HEK293T (cell line): Measurements from ENCODE around the gene HSPA1A.
A peak's percentile ranks its signal among the peaks of the same experiment; 100 is the strongest.
"Not testable (repeated sequence)": the region's sequence is repeated elsewhere in the genome, so short reads cannot be mapped to it uniquely, and the experiment has no call there.

Experiments used
- CTCF ChIA-PET: fragments of 350-600 bp; formaldehyde crosslinking; extraction: SDS; loops from one replicate; lab custom pipeline; 2021; ENCODE audit warnings: antibody characterized with exemption, inconsistent platforms; lab: Yijun Ruan, JAX
- POLR2A ChIA-PET: fragments of 350-600 bp; formaldehyde crosslinking; extraction: SDS; loops from one replicate; lab custom pipeline; 2020; ENCODE audit warnings: antibody characterized with exemption, inconsistent platforms; lab: Yijun Ruan, JAX
- DNase-seq: peaks from one replicate; pipeline ENCODE4 v3.0.0; 2012; ENCODE audit warnings: mixed read lengths; ENCODE audit errors: extremely low spot score
- ARNT ChIP-seq: fragments of 450-650 bp; IDR thresholded peaks from 2 replicates; pipeline ENCODE4 v1.6.1; 2017; ENCODE audit warnings: mild to moderate bottlenecking
- BHLHE40 ChIP-seq: fragments of 450-650 bp; IDR thresholded peaks from 2 replicates; pipeline ENCODE4 v1.6.1; 2016; ENCODE audit warnings: mild to moderate bottlenecking, moderate library complexity, borderline replicate concordance
- CTBP1 ChIP-seq: fragments of 450-650 bp; IDR thresholded peaks from 2 replicates; pipeline ENCODE4 v1.6.1; 2016; ENCODE audit warnings: borderline replicate concordance
- ELF4 ChIP-seq: fragments of 450-650 bp; IDR thresholded peaks from 2 replicates; pipeline ENCODE4 v1.6.1; 2017; ENCODE audit warnings: antibody characterized with exemption
- FOXA1 ChIP-seq: fragments of 450-650 bp; IDR thresholded peaks from 2 replicates; pipeline ENCODE4 v1.6.1; 2016; ENCODE audit warnings: mild to moderate bottlenecking
- FOXK2 ChIP-seq: fragments of 450-650 bp; IDR thresholded peaks from 2 replicates; pipeline ENCODE4 v1.6.1; 2016; ENCODE audit warnings: mild to moderate bottlenecking
- FOXM1 ChIP-seq: fragments of 450-650 bp; IDR thresholded peaks from 2 replicates; pipeline ENCODE4 v1.6.1; 2017; ENCODE audit warnings: mild to moderate bottlenecking, borderline replicate concordance
- HDGF ChIP-seq: fragments of 450-650 bp; IDR thresholded peaks from 2 replicates; pipeline ENCODE4 v1.6.1; 2017; ENCODE audit warnings: antibody characterized with exemption, borderline replicate concordance
- L3MBTL2 ChIP-seq: fragments of 450-650 bp; conservative IDR thresholded peaks from 2 replicates; pipeline ENCODE4 v1.6.1; 2016; ENCODE audit warnings: mild to moderate bottlenecking
- LEF1 ChIP-seq: fragments of 450-650 bp; IDR thresholded peaks from 2 replicates; pipeline ENCODE4 v1.6.1; 2017; ENCODE audit warnings: mild to moderate bottlenecking, borderline replicate concordance
- NFRKB ChIP-seq: fragments of 450-650 bp; IDR thresholded peaks from 2 replicates; pipeline ENCODE4 v1.6.1; 2016; ENCODE audit warnings: mild to moderate bottlenecking, moderate library complexity
- PKNOX1 ChIP-seq: fragments of 450-650 bp; IDR thresholded peaks from 2 replicates; pipeline ENCODE4 v1.6.1; 2016
- SP1 ChIP-seq: fragments of 450-650 bp; IDR thresholded peaks from 2 replicates; pipeline ENCODE4 v1.6.1; 2017
- SUZ12 ChIP-seq: fragments of 450-650 bp; IDR thresholded peaks from 2 replicates; pipeline ENCODE4 v1.6.1; 2016; ENCODE audit warnings: mild to moderate bottlenecking
- TARDBP ChIP-seq: fragments of 450-650 bp; IDR thresholded peaks from 2 replicates; pipeline ENCODE4 v1.6.1; 2016
- ZNF384 ChIP-seq: fragments of 450-650 bp; IDR thresholded peaks from 2 replicates; pipeline ENCODE4 v1.6.1; 2016

HSPA1A gene

GRCh38 chr6:31819871-31820299 lies 4.5 kb downstream of the HSPA1A start:
- CTCF ChIA-PET = interaction anchor here (1.4 to 1.7 kb wide), 2 partner anchors 11 to 50 kb away, joined by 6 to 7 read pairs; no protein-coding TSS in a partner anchor
- no peak for DNase-seq
- TF ChIP-seq PKNOX1 (no peak), FOXA1 (no peak), ZNF384 (0 out of 2 replicates have a peak, but pooled peaks have one; percentile 1), HDGF (no peak)
- POLR2A ChIA-PET = interaction anchor here (0.6 to 4.7 kb wide), 7 partner anchors 11 to 357 kb away, joined by 3 to 25 read pairs (median 3); partner anchors contain the start of gene VARS1

GRCh38 chr6:31820399-31820798 lies 5.1 kb downstream of the HSPA1A start:
- DNase-seq = not testable (repeated sequence)
- ChIA-PET CTCF (interaction anchor here (1.7 kb wide), 1 partner anchor 51 kb away, joined by 7 read pairs; no protein-coding TSS in a partner anchor), POLR2A (interaction anchor here (0.6 to 4.7 kb wide), 6 partner anchors 11 to 357 kb away, joined by 3 to 25 read pairs (median 3); partner anchors contain the start of gene VARS1)

- TF ChIP-seq BHLHE40 = no peak
- no peak for TF ChIP-seq SP1
- TF ChIP-seq ARNT = no peak
- TF ChIP-seq ELF4 = no peak
- no peak; the same call in 1 of the 2 replicates for TF ChIP-seq ZNF384
- no peak for TF ChIP-seq L3MBTL2
- no peak for TF ChIP-seq HDGF
- TF ChIP-seq FOXK2 = no peak
- TF ChIP-seq TARDBP = no peak
- TF ChIP-seq CTBP1 = no peak
- no peak for TF ChIP-seq LEF1
- no peak for TF ChIP-seq SUZ12
- TF ChIP-seq NFRKB = no peak
- no peak for TF ChIP-seq FOXM1
- no peak for TF ChIP-seq PKNOX1
- TF ChIP-seq FOXA1 = no peak
- peak; percentile 45 for DNase-seq
- ChIA-PET POLR2A (interaction anchor here (2.1 to 4.7 kb wide), 4 partner anchors 9 to 118 kb away, joined by 5 to 25 read pairs (median 12); partner anchors contain the start of genes ABHD16A, LSM2 and NEU1), CTCF (no interaction called here)
Observed at GRCh38 chr6:31821301-31822035, 6.1 kb downstream of the HSPA1A start.

- ChIA-PET POLR2A (interaction anchor here (1.8 to 4.7 kb wide), 5 partner anchors 8 to 119 kb away, joined by 5 to 25 read pairs (median 9); partner anchors contain the start of genes ABHD16A, LSM2 and NEU1), CTCF (interaction anchor here (0.5 kb wide), 1 partner anchor 52 kb away, joined by 3 read pairs; no protein-coding TSS in a partner anchor)
- peak; percentile 50 for DNase-seq
- TF ChIP-seq PKNOX1 (no peak), FOXM1 (no peak), BHLHE40 (no peak), ZNF384 (no peak)
Observed at GRCh38 chr6:31822036-31822821, 6.9 kb downstream of the HSPA1A start.

GRCh38 chr6:31823592-31824196 lies 8.4 kb downstream of the HSPA1A start:
- CTCF ChIA-PET = interaction anchor here (0.7 kb wide), 1 partner anchor 291 kb away, joined by 3 read pairs; no protein-coding TSS in a partner anchor
- DNase-seq = not testable (repeated sequence)
- POLR2A ChIA-PET = interaction anchor here (1.8 to 3.0 kb wide), 4 partner anchors 8 to 39 kb away, joined by 8 to 16 read pairs (median 11); partner anchors contain the start of genes HSPA1A, HSPA1L, LSM2 and NEU1

GRCh38 chr6:31825553-31825952 lies 10.2 kb downstream of the HSPA1A start:
- no peak for DNase-seq
- no peak for TF ChIP-seq FOXM1
- TF ChIP-seq PKNOX1 = no peak
- TF ChIP-seq ZNF384 = peak; percentile 44; the same call in 1 of the 2 replicates
- TF ChIP-seq ARNT = no peak
- no peak for TF ChIP-seq FOXA1
- TF ChIP-seq L3MBTL2 = no peak
- POLR2A ChIA-PET = interaction anchor here (1.1 to 2.2 kb wide), 3 partner anchors 10 to 30 kb away, joined by 5 to 13 read pairs (median 10); partner anchors contain the start of genes HSPA1A, HSPA1L, LSM2 and VARS1
- CTCF ChIA-PET = interaction anchor here (0.8 kb wide), 1 partner anchor 30 kb away, joined by 4 read pairs; the partner anchor contains the start of gene VARS1
